ENCODE measurements around the gene LY9.

Gene LY9

GRCh38 chr1:160839746-160840145 lies 43.8 kb downstream of the LY9 start:
- Histone ChIP-seq H3K4me1 (ENCODE audit: control insufficient read depth, insufficient read depth, low read length) (no peaks in the 10 kb centered on the region), H3K9me3 (ENCODE audit: control insufficient read depth, low read length) (no peaks in the 10 kb centered on the region), H3K27me3 (replicated peaks; ENCODE audit: control insufficient read depth, insufficient read depth, low read length) (peaks cover 20% of the 10 kb centered on the region), H3K4me3 (ENCODE audit: low read length) (no peak overlapping the region), H3K9ac (ENCODE audit: low read length) (no peak overlapping the region), H3K36me3 (ENCODE audit: control insufficient read depth, insufficient read depth, low read length, severe bottlenecking) (no peaks in the 10 kb centered on the region)
- no peak for DNase-seq (ENCODE audit: low read depth)

GRCh38 chr1:160841079-160841478 lies 45.1 kb downstream of the LY9 start:
- no peak overlapping the region for H3K9ac ChIP-seq (ENCODE audit: low read length)
- no peak for DNase-seq (ENCODE audit: low read depth)
- H3K4me1 ChIP-seq (ENCODE audit: control insufficient read depth, insufficient read depth, low read length) = no peaks in the 10 kb centered on the region
- H3K36me3 ChIP-seq (ENCODE audit: control insufficient read depth, insufficient read depth, low read length, severe bottlenecking) = no peaks in the 10 kb centered on the region
- peaks cover 13% of the 10 kb centered on the region for H3K27me3 ChIP-seq (replicated peaks; ENCODE audit: control insufficient read depth, insufficient read depth, low read length)
- no peaks in the 10 kb centered on the region for H3K9me3 ChIP-seq (ENCODE audit: control insufficient read depth, low read length)
- H3K4me3 ChIP-seq (ENCODE audit: low read length) = no peak overlapping the region

GRCh38 chr1:160844447-160845232 lies 48.7 kb downstream of the LY9 start:
- Histone ChIP-seq H3K4me3 (ENCODE audit: low read length) (no peak overlapping the region), H3K4me1 (ENCODE audit: control insufficient read depth, insufficient read depth, low read length) (no peaks in the 10 kb centered on the region), H3K9me3 (ENCODE audit: control insufficient read depth, low read length) (no peaks in the 10 kb centered on the region), H3K27me3 (replicated peaks; ENCODE audit: control insufficient read depth, insufficient read depth, low read length) (peaks cover 6% of the 10 kb centered on the region), H3K36me3 (ENCODE audit: control insufficient read depth, insufficient read depth, low read length, severe bottlenecking) (no peaks in the 10 kb centered on the region), H3K9ac (ENCODE audit: low read length) (no peak overlapping the region)
- no peak for DNase-seq (ENCODE audit: low read depth)

GRCh38 chr1:160846281-160846680 lies 50.3 kb downstream of the LY9 start:
- H3K36me3 ChIP-seq (ENCODE audit: control insufficient read depth, insufficient read depth, low read length, severe bottlenecking) = no peaks in the 10 kb centered on the region
- no peak overlapping the region for H3K4me3 ChIP-seq (ENCODE audit: low read length)
- H3K9ac ChIP-seq (ENCODE audit: low read length) = no peak overlapping the region
- H3K9me3 ChIP-seq (ENCODE audit: control insufficient read depth, low read length) = no peaks in the 10 kb centered on the region
- no peak for DNase-seq (ENCODE audit: low read depth)
- H3K27me3 ChIP-seq (replicated peaks; ENCODE audit: control insufficient read depth, insufficient read depth, low read length) = peaks cover 6% of the 10 kb centered on the region
- no peaks in the 10 kb centered on the region for H3K4me1 ChIP-seq (ENCODE audit: control insufficient read depth, insufficient read depth, low read length)

GRCh38 chr1:160850541-160850940 lies 54.6 kb downstream of the LY9 start:
- Histone ChIP-seq H3K9ac (ENCODE audit: low read length) (no peak overlapping the region), H3K9me3 (ENCODE audit: control insufficient read depth, low read length) (no peaks in the 10 kb centered on the region), H3K36me3 (ENCODE audit: control insufficient read depth, insufficient read depth, low read length, severe bottlenecking) (no peaks in the 10 kb centered on the region), H3K4me3 (ENCODE audit: low read length) (no peak overlapping the region), H3K27me3 (replicated peaks; ENCODE audit: control insufficient read depth, insufficient read depth, low read length) (no peaks in the 10 kb centered on the region), H3K4me1 (ENCODE audit: control insufficient read depth, insufficient read depth, low read length) (no peaks in the 10 kb centered on the region)
- no peak for DNase-seq (ENCODE audit: low read depth)

- Histone ChIP-seq H3K4me3 (ENCODE audit: low read length) (no peak overlapping the region), H3K4me1 (ENCODE audit: control insufficient read depth, insufficient read depth, low read length) (no peaks in the 10 kb centered on the region), H3K27me3 (replicated peaks; ENCODE audit: control insufficient read depth, insufficient read depth, low read length) (no peaks in the 10 kb centered on the region), H3K9ac (ENCODE audit: low read length) (no peak overlapping the region), H3K9me3 (ENCODE audit: control insufficient read depth, low read length) (no peaks in the 10 kb centered on the region), H3K36me3 (ENCODE audit: control insufficient read depth, insufficient read depth, low read length, severe bottlenecking) (no peaks in the 10 kb centered on the region)
- no peak for DNase-seq (ENCODE audit: low read depth)
These were observed 55.0 kb downstream of the LY9 start for GRCh38 chr1:160850993-160851392.

- no peaks in the 10 kb centered on the region for H3K36me3 ChIP-seq (ENCODE audit: control insufficient read depth, insufficient read depth, low read length, severe bottlenecking)
- H3K4me1 ChIP-seq (ENCODE audit: control insufficient read depth, insufficient read depth, low read length) = no peaks in the 10 kb centered on the region
- no peaks in the 10 kb centered on the region for H3K9me3 ChIP-seq (ENCODE audit: control insufficient read depth, low read length)
- no peak for DNase-seq (ENCODE audit: low read depth)
- H3K4me3 ChIP-seq (ENCODE audit: low read length) = no peak overlapping the region
- no peaks in the 10 kb centered on the region for H3K27me3 ChIP-seq (replicated peaks; ENCODE audit: control insufficient read depth, insufficient read depth, low read length)
- no peak overlapping the region for H3K9ac ChIP-seq (ENCODE audit: low read length)
These were observed 57.0 kb downstream of the LY9 start for GRCh38 chr1:160853014-160853413.

GRCh38 chr1:160853754-160854153 lies 57.8 kb downstream of the LY9 start:
- H3K9me3 ChIP-seq (ENCODE audit: control insufficient read depth, low read length) = no peaks in the 10 kb centered on the region
- no peaks in the 10 kb centered on the region for H3K4me1 ChIP-seq (ENCODE audit: control insufficient read depth, insufficient read depth, low read length)
- no peaks in the 10 kb centered on the region for H3K27me3 ChIP-seq (replicated peaks; ENCODE audit: control insufficient read depth, insufficient read depth, low read length)
- no peaks in the 10 kb centered on the region for H3K36me3 ChIP-seq (ENCODE audit: control insufficient read depth, insufficient read depth, low read length, severe bottlenecking)
- H3K9ac ChIP-seq (ENCODE audit: low read length) = no peak overlapping the region
- no peak overlapping the region for H3K4me3 ChIP-seq (ENCODE audit: low read length)
- no peak for DNase-seq (ENCODE audit: low read depth)

GRCh38 chr1:160855181-160855981 lies 59.4 kb downstream of the LY9 start:
- H3K36me3 ChIP-seq (ENCODE audit: control insufficient read depth, insufficient read depth, low read length, severe bottlenecking) = no peaks in the 10 kb centered on the region
- no peaks in the 10 kb centered on the region for H3K9me3 ChIP-seq (ENCODE audit: control insufficient read depth, low read length)
- no peaks in the 10 kb centered on the region for H3K4me1 ChIP-seq (ENCODE audit: control insufficient read depth, insufficient read depth, low read length)
- H3K9ac ChIP-seq (ENCODE audit: low read length) = no peak overlapping the region
- no peak for DNase-seq (ENCODE audit: low read depth)
- no peak overlapping the region for H3K4me3 ChIP-seq (ENCODE audit: low read length)
- H3K27me3 ChIP-seq (replicated peaks; ENCODE audit: control insufficient read depth, insufficient read depth, low read length) = no peaks in the 10 kb centered on the region

GRCh38 chr1:160858097-160858496 lies 62.1 kb downstream of the LY9 start:
- Histone ChIP-seq H3K4me1 (ENCODE audit: control insufficient read depth, insufficient read depth, low read length) (no peaks in the 10 kb centered on the region), H3K9ac (ENCODE audit: low read length) (no peak overlapping the region)

GRCh38 chr1:160858507-160858906 lies 62.5 kb downstream of the LY9 start:
- no peaks in the 10 kb centered on the region for H3K9me3 ChIP-seq (ENCODE audit: control insufficient read depth, low read length)
- no peak overlapping the region for H3K4me3 ChIP-seq (ENCODE audit: low read length)
- H3K4me1 ChIP-seq (ENCODE audit: control insufficient read depth, insufficient read depth, low read length) = no peaks in the 10 kb centered on the region
- H3K9ac ChIP-seq (ENCODE audit: low read length) = no peak overlapping the region
- no peaks in the 10 kb centered on the region for H3K36me3 ChIP-seq (ENCODE audit: control insufficient read depth, insufficient read depth, low read length, severe bottlenecking)
- H3K27me3 ChIP-seq (replicated peaks; ENCODE audit: control insufficient read depth, insufficient read depth, low read length) = peaks cover 5% of the 10 kb centered on the region
- DNase-seq (ENCODE audit: low read depth) = no peak

More at GRCh38 chr1:160858097-160858496, 62.1 kb downstream of the LY9 start:
- no peak overlapping the region for H3K4me3 ChIP-seq (ENCODE audit: low read length)
- no peak for DNase-seq (ENCODE audit: low read depth)
- H3K36me3 ChIP-seq (ENCODE audit: control insufficient read depth, insufficient read depth, low read length, severe bottlenecking) = no peaks in the 10 kb centered on the region
- no peaks in the 10 kb centered on the region for H3K9me3 ChIP-seq (ENCODE audit: control insufficient read depth, low read length)
- peaks cover 5% of the 10 kb centered on the region for H3K27me3 ChIP-seq (replicated peaks; ENCODE audit: control insufficient read depth, insufficient read depth, low read length)

Measured in adipocyte (in vitro differentiated cells).